ENCODE data around the gene RNF44.
A peak's percentile ranks its signal among the peaks of the same experiment; 100 is the strongest.
"Not testable (repeated sequence)": the region's sequence is repeated elsewhere in the genome, so short reads cannot be mapped to it uniquely, and the experiment has no call there.

Gene RNF44

GRCh38 chr5:176492431-176492830, 44.8 kb downstream of the RNF44 start:
- DNase-seq (ENCODE audit: low read depth): peak; percentile 23
- no peak for TF ChIP-seq CTCF (conservative IDR thresholded peaks at IDR 0.05; ENCODE audit: low read depth, low read length)
- H3K4me3 ChIP-seq (ENCODE audit: low read length): no peak overlapping the region

- no peak for TF ChIP-seq CTCF (conservative IDR thresholded peaks at IDR 0.05; ENCODE audit: low read depth, low read length)
- DNase-seq (ENCODE audit: low read depth): no peak
- no peak overlapping the region for H3K4me3 ChIP-seq (ENCODE audit: low read length)
These were observed 45.3 kb downstream of the RNF44 start for GRCh38 chr5:176491901-176492300.

- DNase-seq (ENCODE audit: low read depth): no peak
- H3K4me3 ChIP-seq (ENCODE audit: low read length): no peak overlapping the region
- TF ChIP-seq CTCF (conservative IDR thresholded peaks at IDR 0.05; ENCODE audit: low read depth, low read length): no peak
These were observed 46.1 kb downstream of the RNF44 start for GRCh38 chr5:176491101-176491502.

GRCh38 chr5:176490301-176490700, 46.9 kb downstream of the RNF44 start:
- H3K4me3 ChIP-seq (ENCODE audit: low read length): no peak overlapping the region
- no peak for DNase-seq (ENCODE audit: low read depth)
- TF ChIP-seq CTCF (conservative IDR thresholded peaks at IDR 0.05; ENCODE audit: low read depth, low read length): no peak

GRCh38 chr5:176489077-176489476, 48.1 kb downstream of the RNF44 start:
- TF ChIP-seq CTCF (conservative IDR thresholded peaks at IDR 0.05; ENCODE audit: low read depth, low read length): no peak
- H3K4me3 ChIP-seq (ENCODE audit: low read length): no peak overlapping the region
- DNase-seq (ENCODE audit: low read depth): no peak

- DNase-seq (ENCODE audit: low read depth); H3K4me3 ChIP-seq (ENCODE audit: low read length): not testable (repeated sequence)
These were observed 50.0 kb downstream of the RNF44 start for GRCh38 chr5:176487160-176487559.

GRCh38 chr5:176486189-176486757, 50.9 kb downstream of the RNF44 start:
- no peak for TF ChIP-seq CTCF (conservative IDR thresholded peaks at IDR 0.05; ENCODE audit: low read depth, low read length)
- no peak for DNase-seq (ENCODE audit: low read depth)
- H3K4me3 ChIP-seq (ENCODE audit: low read length): no peak overlapping the region

- DNase-seq (ENCODE audit: low read depth): no peak
- TF ChIP-seq CTCF (conservative IDR thresholded peaks at IDR 0.05; ENCODE audit: low read depth, low read length): no peak
- no peak overlapping the region for H3K4me3 ChIP-seq (ENCODE audit: low read length)
These were observed 52.0 kb downstream of the RNF44 start for GRCh38 chr5:176485176-176485575.
